ENCODE results near the gene FBXO40.

DNA sequence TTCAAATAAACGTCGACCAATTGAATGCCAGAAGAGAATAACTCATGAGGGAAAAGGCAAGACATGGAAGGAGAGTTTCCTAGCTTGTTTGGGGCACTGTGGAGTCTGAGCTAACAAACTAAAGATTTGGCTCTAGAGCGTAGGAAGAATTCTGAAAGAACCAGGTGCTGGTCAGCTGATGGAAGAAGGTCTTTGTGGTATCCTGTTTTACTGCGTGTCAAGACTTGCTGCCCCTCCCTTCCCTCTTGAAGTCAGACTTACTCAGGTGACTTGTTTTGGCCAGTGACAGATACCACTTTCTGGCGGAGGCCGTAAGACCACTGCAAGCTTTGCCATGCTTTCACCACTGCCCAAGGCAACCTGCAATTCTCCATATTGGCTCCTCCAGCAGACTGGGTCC is 68.2 kb downstream of the FBXO40 start:
- TF ChIP-seq EZH2 (IDR thresholded peaks at IDR 0.05; ENCODE audit: borderline replicate concordance, low read depth, low read length) (no peak), ZKSCAN1 (IDR thresholded peaks at IDR 0.05; ENCODE audit: low read depth, low read length) (no peak), LARP7 (IDR thresholded peaks at IDR 0.05) (no peak), RAD21 (CRISPR knock-in tag; conservative IDR thresholded peaks at IDR 0.05 in 1 of 2, IDR thresholded peaks at IDR 0.05 in 1 of 2) (no peak)
- TF ChIP-seq, protein P1, sequence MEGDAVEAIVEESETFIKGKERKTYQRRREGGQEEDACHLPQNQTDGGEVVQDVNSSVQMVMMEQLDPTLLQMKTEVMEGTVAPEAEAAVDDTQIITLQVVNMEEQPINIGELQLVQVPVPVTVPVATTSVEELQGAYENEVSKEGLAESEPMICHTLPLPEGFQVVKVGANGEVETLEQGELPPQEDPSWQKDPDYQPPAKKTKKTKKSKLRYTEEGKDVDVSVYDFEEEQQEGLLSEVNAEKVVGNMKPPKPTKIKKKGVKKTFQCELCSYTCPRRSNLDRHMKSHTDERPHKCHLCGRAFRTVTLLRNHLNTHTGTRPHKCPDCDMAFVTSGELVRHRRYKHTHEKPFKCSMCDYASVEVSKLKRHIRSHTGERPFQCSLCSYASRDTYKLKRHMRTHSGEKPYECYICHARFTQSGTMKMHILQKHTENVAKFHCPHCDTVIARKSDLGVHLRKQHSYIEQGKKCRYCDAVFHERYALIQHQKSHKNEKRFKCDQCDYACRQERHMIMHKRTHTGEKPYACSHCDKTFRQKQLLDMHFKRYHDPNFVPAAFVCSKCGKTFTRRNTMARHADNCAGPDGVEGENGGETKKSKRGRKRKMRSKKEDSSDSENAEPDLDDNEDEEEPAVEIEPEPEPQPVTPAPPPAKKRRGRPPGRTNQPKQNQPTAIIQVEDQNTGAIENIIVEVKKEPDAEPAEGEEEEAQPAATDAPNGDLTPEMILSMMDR (IDR thresholded peaks at IDR 0.05 in 2 of 3, conservative IDR thresholded peaks at IDR 0.05 in 1 of 3; ENCODE audit: insufficient read depth in 2 of 3, low read depth in 1 of 3, low read length in 3 of 3): no peak
